Measurements from ENCODE around the gene SAMD4B. TPM values are rescaled to one million over a fixed set of nuclear protein-coding genes. Genes with fewer than 3 reads are reported as not detected.
A peak's percentile ranks its signal among the peaks of the same experiment; 100 is the strongest.

Gene SAMD4B
- total RNA-seq, 1 donor from 2014 or later: 19.2 TPM

DNA sequence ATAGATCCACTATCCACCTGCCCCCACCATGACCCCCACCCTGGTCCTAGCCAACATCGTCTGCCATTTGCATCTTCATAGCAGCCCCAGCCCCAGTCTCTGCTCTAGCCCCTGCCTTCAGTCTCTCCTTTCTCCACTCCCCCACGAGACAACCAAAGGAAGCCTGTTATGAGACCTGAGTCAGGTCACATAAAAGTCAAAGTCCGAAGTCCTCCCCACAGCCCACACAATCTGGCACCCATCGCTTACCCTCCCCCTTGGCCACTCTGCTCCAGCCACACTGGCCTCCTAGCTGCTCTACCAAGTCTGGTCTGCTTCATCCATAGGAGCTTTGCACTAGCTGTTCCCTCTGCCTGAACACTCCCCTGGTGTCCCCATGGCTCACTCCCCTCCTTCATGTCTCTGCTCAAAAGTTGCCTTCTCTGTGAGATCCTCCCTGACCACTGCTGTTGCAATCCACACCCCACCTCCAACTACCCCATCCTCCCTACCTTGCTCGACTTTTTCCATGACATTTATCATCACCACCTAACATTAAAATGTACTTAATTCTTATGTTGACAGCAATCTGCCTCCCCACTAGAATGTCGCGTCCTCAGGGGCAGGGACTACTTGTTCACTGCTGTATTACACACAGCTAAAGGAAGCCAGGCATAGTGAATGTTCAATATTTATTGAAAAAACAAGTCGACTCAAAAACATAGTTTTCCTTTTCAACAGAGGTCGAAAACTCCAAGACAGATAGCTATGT is 69.0 kb downstream of the SAMD4B start:
- TF ChIP-seq, protein P1, sequence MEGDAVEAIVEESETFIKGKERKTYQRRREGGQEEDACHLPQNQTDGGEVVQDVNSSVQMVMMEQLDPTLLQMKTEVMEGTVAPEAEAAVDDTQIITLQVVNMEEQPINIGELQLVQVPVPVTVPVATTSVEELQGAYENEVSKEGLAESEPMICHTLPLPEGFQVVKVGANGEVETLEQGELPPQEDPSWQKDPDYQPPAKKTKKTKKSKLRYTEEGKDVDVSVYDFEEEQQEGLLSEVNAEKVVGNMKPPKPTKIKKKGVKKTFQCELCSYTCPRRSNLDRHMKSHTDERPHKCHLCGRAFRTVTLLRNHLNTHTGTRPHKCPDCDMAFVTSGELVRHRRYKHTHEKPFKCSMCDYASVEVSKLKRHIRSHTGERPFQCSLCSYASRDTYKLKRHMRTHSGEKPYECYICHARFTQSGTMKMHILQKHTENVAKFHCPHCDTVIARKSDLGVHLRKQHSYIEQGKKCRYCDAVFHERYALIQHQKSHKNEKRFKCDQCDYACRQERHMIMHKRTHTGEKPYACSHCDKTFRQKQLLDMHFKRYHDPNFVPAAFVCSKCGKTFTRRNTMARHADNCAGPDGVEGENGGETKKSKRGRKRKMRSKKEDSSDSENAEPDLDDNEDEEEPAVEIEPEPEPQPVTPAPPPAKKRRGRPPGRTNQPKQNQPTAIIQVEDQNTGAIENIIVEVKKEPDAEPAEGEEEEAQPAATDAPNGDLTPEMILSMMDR (IDR thresholded peaks at IDR 0.05; ENCODE audit: insufficient read depth, low read length, severe bottlenecking): no peak
- FAIRE-seq: no peak
- Histone ChIP-seq H3K27me3 (ENCODE audit: control insufficient read depth, insufficient read depth, low read length) (no peaks in the 10 kb centered on the region), H3K36me3 (ENCODE audit: control insufficient read depth, insufficient read depth, low read length) (peaks cover 17% of the 10 kb centered on the region), H3K4me3 (ENCODE audit: low read depth, low read length) (peak overlapping the region; percentile 91)
- peak; percentile 71 for DNase-seq (ENCODE audit: low read depth)

DNA sequence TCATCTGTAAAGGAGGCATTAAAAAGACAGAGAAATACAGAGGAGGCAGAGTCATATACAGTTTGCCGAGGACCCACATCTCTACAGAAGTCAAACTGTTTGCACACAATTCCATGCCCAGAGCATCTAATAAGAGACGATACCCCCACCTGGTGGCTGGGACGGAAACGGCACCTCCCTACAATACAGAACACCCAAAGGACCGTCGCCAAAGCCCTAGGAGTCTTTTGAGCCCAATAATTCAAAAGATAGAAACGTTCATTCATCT is 69.5 kb downstream of the SAMD4B start:
- FAIRE-seq (no peak), DNase-seq (ENCODE audit: low read depth) (peak; percentile 88)
- peak overlapping the region; percentile 91 for H3K4me3 ChIP-seq (ENCODE audit: low read depth, low read length)
- TF ChIP-seq, protein P1 (IDR thresholded peaks at IDR 0.05; ENCODE audit: insufficient read depth, low read length, severe bottlenecking): peak; percentile 73
- no peaks in the 10 kb centered on the region for H3K27me3 ChIP-seq (ENCODE audit: control insufficient read depth, insufficient read depth, low read length)
- peaks cover 18% of the 10 kb centered on the region for H3K36me3 ChIP-seq (ENCODE audit: control insufficient read depth, insufficient read depth, low read length)

DNA sequence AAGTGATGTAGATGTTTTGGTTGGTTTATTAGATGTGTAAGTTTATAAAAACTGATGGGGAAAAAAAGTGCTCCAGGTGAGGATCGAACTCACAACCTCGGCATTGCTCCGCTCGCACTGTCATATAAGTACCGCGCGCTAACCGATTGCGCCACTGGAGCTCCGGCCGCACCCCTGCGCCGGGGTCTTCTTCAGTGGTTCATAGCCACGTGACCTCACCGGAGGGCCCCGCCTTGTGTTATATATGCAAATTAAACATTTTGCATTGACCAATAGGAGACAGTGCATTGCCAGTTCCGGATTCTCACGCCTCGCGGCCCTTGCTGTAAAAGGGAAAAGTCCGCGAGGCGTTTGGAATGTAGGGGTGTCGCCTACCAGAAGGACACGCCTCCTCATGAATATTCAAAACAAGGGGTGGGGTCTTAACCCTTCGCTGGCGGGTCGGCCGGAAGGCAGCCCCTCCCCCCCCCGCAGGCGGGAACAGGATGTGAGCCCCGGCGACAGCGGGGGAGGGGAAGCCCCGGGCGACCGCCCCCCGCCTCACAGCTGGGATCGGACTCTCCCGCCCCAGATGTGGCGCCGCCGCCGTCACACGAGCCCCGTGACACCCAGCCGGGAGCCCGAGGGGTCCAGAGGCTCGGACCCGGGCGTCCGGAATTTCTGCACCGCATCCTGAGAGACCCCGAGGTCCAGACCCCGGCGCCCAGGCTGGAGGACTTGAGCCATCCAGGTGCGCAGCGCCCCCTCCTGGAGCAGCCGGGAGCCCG is 70.1 kb downstream of the SAMD4B start, which contains the start of gene PLEKHG2:
TSS of gene PLEKHG2 (plus strand) at position 570 of the 767 bp plus-strand sequence. CDS start 1,418 bp downstream, outside the sequence.
- DNase-seq (ENCODE audit: low read depth): peak; percentile 98
- Histone ChIP-seq H3K36me3 (ENCODE audit: control insufficient read depth, insufficient read depth, low read length) (peaks cover 13% of the 10 kb centered on the region), H3K4me3 (ENCODE audit: low read depth, low read length) (peak within 1 kb of the TSS; percentile 91), H3K27me3 (ENCODE audit: control insufficient read depth, insufficient read depth, low read length) (no peaks in the 10 kb centered on the region)
- TF ChIP-seq, protein P1 (IDR thresholded peaks at IDR 0.05; ENCODE audit: insufficient read depth, low read length, severe bottlenecking): peak; percentile 91
- FAIRE-seq: no peak

DNA sequence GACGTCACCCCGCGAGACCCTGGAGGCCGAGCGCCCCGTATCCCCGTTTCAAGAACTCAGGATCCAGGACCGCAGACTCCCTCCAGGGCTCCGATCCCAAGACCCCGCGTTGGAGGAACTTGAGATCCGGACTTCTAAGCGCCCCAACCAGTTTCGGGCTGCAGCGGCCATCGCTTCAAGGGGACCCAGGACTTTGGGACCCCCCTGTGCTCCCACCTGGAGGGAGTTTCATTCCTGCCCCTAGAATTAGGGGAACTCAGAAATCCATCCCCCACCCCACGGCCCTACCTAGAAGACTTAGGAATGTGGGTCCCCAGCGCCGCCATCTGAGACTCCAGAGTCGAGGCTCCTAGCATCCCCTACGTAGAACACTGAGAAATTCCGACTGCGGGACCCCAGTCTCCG is 70.6 kb downstream of the SAMD4B start:
- DNase-seq (ENCODE audit: low read depth): no peak

DNA sequence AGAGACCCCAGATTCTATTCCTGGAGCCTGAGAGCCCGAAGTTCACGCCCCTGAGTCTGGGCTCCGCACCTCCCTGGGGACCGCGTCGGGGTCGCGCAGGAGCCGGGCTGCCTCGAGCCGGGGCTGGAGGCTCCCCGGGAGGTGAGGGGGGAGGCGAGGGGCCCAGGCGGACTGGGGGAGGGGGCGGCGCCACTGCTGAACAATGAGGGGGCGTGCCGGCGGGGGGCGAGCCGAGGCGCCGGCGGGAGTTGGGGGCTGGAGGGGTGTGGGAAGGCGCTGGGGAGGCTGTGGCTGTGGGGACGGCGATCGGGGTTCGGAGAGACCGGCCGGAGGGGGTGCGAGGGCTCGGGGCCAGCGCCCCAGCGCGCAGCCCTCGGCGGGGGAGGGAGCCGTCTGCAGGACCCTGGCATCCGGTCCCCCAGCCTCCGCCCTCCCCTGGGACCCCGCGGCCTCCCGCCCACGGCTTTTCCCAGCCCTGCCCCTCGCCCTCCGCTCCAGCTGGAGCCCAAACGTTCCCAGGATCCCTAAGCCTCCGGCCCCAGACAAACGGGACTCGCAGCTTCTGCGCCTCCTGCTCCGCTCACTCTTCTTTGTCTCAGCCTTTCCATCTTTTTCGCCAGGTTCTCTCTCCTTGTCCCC is 71.2 kb downstream of the SAMD4B start:
- Histone ChIP-seq H3K4me3 (ENCODE audit: low read depth, low read length) (peak overlapping the region; percentile 91), H3K27me3 (ENCODE audit: control insufficient read depth, insufficient read depth, low read length) (no peaks in the 10 kb centered on the region), H3K36me3 (ENCODE audit: control insufficient read depth, insufficient read depth, low read length) (peaks cover 3% of the 10 kb centered on the region)
- FAIRE-seq: no peak
- DNase-seq (ENCODE audit: low read depth): no peak
- TF ChIP-seq, protein P1 (IDR thresholded peaks at IDR 0.05; ENCODE audit: insufficient read depth, low read length, severe bottlenecking): no peak

More for the DNA sequence above, 70.6 kb downstream of the SAMD4B start:
- H3K36me3 ChIP-seq (ENCODE audit: control insufficient read depth, insufficient read depth, low read length): peaks cover 7% of the 10 kb centered on the region
- H3K27me3 ChIP-seq (ENCODE audit: control insufficient read depth, insufficient read depth, low read length): no peaks in the 10 kb centered on the region
- TF ChIP-seq, protein P1 (IDR thresholded peaks at IDR 0.05; ENCODE audit: insufficient read depth, low read length, severe bottlenecking): no peak
- peak overlapping the region; percentile 91 for H3K4me3 ChIP-seq (ENCODE audit: low read depth, low read length)
- FAIRE-seq: no peak

Data from bronchial epithelial cell (primary cell).